Measurements from ENCODE around the gene FAM20A. TPM values are rescaled to one million over a fixed set of nuclear protein-coding genes. Genes with fewer than 3 reads are reported as not detected.

The FAM20A gene
- polyA plus RNA-seq, 1 donor from 2014 or later: not detected

DNA sequence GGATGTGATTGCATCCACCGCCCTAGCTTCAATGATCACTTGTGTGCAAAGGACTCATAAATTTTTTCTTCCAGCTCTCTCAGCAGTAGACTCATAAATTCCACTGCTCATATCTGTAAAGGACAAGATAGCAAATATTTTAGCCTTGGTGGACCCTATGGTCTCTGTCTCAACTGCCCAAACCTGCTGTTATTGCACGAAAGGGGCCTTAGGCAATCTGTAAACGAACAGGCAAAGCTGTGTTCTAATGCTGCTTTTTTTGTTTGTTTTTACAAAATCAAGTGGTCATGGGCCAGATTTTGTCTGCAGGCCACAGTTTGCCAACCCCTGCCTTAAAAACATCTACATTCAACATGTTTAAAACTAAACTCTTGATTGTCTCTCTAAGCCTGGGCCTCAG lies 34.1 kb downstream of the FAM20A start:
- no peak overlapping the region for H3K27ac ChIP-seq (ENCODE audit: low read length)
- no peaks in the 10 kb centered on the region for H3K27me3 ChIP-seq (ENCODE audit: insufficient read depth, low read depth, low read length)
- no peak overlapping the region for H3K9ac ChIP-seq (ENCODE audit: low read length)
- H3K4me3 ChIP-seq (ENCODE audit: low read length): no peak overlapping the region
- no peaks in the 10 kb centered on the region for H3K36me3 ChIP-seq (ENCODE audit: insufficient read depth, low read length)
- TF ChIP-seq, protein P1, sequence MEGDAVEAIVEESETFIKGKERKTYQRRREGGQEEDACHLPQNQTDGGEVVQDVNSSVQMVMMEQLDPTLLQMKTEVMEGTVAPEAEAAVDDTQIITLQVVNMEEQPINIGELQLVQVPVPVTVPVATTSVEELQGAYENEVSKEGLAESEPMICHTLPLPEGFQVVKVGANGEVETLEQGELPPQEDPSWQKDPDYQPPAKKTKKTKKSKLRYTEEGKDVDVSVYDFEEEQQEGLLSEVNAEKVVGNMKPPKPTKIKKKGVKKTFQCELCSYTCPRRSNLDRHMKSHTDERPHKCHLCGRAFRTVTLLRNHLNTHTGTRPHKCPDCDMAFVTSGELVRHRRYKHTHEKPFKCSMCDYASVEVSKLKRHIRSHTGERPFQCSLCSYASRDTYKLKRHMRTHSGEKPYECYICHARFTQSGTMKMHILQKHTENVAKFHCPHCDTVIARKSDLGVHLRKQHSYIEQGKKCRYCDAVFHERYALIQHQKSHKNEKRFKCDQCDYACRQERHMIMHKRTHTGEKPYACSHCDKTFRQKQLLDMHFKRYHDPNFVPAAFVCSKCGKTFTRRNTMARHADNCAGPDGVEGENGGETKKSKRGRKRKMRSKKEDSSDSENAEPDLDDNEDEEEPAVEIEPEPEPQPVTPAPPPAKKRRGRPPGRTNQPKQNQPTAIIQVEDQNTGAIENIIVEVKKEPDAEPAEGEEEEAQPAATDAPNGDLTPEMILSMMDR (IDR thresholded peaks at IDR 0.05; ENCODE audit: poor library complexity, severe bottlenecking): no peak
- no peak for TF ChIP-seq REST (IDR thresholded peaks at IDR 0.05; ENCODE audit: borderline replicate concordance)
- TF ChIP-seq SMC3 (conservative IDR thresholded peaks at IDR 0.05; ENCODE audit: poor library complexity): no peak
- H4K20me1 ChIP-seq (ENCODE audit: insufficient read depth): no peaks in the 10 kb centered on the region
- no peaks in the 10 kb centered on the region for H3K9me3 ChIP-seq (ENCODE audit: low read length)
- no peaks in the 10 kb centered on the region for H3K79me2 ChIP-seq (replicated peaks; ENCODE audit: insufficient read depth, low read length)
- H3F3A ChIP-seq (ENCODE audit: insufficient read depth, low read length, poor library complexity, severe bottlenecking): no peaks in the 10 kb centered on the region
- H3K9me2 ChIP-seq (ENCODE audit: insufficient read depth, low read length): no peaks in the 10 kb centered on the region
- H2AFZ ChIP-seq (ENCODE audit: low read depth, low read length): no peak overlapping the region
- H3K4me2 ChIP-seq (ENCODE audit: low read length): no peak overlapping the region

- Histone ChIP-seq H3K4me3 (ENCODE audit: low read length) (no peak overlapping the region), H2AFZ (ENCODE audit: low read depth, low read length) (no peak overlapping the region), H4K20me1 (ENCODE audit: insufficient read depth) (no peaks in the 10 kb centered on the region), H3K9ac (ENCODE audit: low read length) (no peak overlapping the region), H3K36me3 (ENCODE audit: insufficient read depth, low read length) (no peaks in the 10 kb centered on the region), H3K79me2 (replicated peaks; ENCODE audit: insufficient read depth, low read length) (no peaks in the 10 kb centered on the region), H3F3A (ENCODE audit: insufficient read depth, low read length, poor library complexity, severe bottlenecking) (no peaks in the 10 kb centered on the region), H3K9me3 (ENCODE audit: low read length) (no peaks in the 10 kb centered on the region), H3K9me2 (ENCODE audit: insufficient read depth, low read length) (no peaks in the 10 kb centered on the region), H3K4me2 (ENCODE audit: low read length) (no peak overlapping the region), H3K27me3 (ENCODE audit: insufficient read depth, low read depth, low read length) (no peaks in the 10 kb centered on the region), H3K27ac (ENCODE audit: low read length) (no peak overlapping the region)
- no peak for TF ChIP-seq SMC3 (conservative IDR thresholded peaks at IDR 0.05; ENCODE audit: poor library complexity)
- no peak for TF ChIP-seq RAD21 (conservative IDR thresholded peaks at IDR 0.05)
- no peak for TF ChIP-seq REST (IDR thresholded peaks at IDR 0.05; ENCODE audit: borderline replicate concordance)
- no peak for TF ChIP-seq EP300 (conservative IDR thresholded peaks at IDR 0.05; ENCODE audit: poor library complexity, severe bottlenecking)
- TF ChIP-seq TAF1 (IDR thresholded peaks at IDR 0.05; ENCODE audit: low read depth): no peak
- TF ChIP-seq MXI1 (conservative IDR thresholded peaks at IDR 0.05; ENCODE audit: poor library complexity, severe bottlenecking): no peak
- TF ChIP-seq EZH2 (IDR thresholded peaks at IDR 0.05; ENCODE audit: borderline replicate concordance, insufficient read depth, low read length, poor library complexity, severe bottlenecking): no peak
- TF ChIP-seq, protein P1 (IDR thresholded peaks at IDR 0.05; ENCODE audit: poor library complexity, severe bottlenecking): no peak
Measured at GRCh38 chr17:68566442-68566738, 34.8 kb downstream of the FAM20A start.

Measured in neural cell (in vitro differentiated cells).